ENCODE measurements around the gene RPL39L. TPM values are rescaled to one million over a fixed set of nuclear protein-coding genes. Genes with fewer than 3 reads are reported as not detected.

Gene RPL39L
- total and polyA plus RNA-seq, 2 of the 4 experiments (the other 2 are of a cell fraction) = 18.1 to 34.6 TPM

- no peak overlapping the region for H2AFZ ChIP-seq (replicated peaks; ENCODE audit: low read length, poor library complexity)
- H3K23ac ChIP-seq (ENCODE audit: low read depth, low read length) = no peak overlapping the region
- no peak overlapping the region for H4K91ac ChIP-seq (ENCODE audit: insufficient read depth, low read depth, low read length)
- H2BK20ac ChIP-seq (ENCODE audit: low read depth, low read length) = no peak overlapping the region
- ChIA-PET CTCF (no interaction called here), POLR2A (ENCODE audit: unreplicated experiment) (no interaction called here)
- ATAC-seq (ENCODE audit: low read depth) (no peak), DNase-seq (peak; percentile 33)
- dilution Hi-C loops (cut with HindIII; ENCODE audit: low sequenced_read_pairs, unreplicated experiment) = no loop called here
- H3K79me1 ChIP-seq (ENCODE audit: low read depth in 1 of 2, low read length in 2 of 2) = no peaks in the 10 kb centered on the region
- H2BK15ac ChIP-seq (ENCODE audit: low read depth, low read length) = no peak overlapping the region
- H3K9ac ChIP-seq (ENCODE audit: low read depth, low read length) = no peak overlapping the region
- H2BK5ac ChIP-seq (ENCODE audit: low read depth, low read length, poor library complexity, severe bottlenecking) = no peak overlapping the region
- intact Hi-C loops (cut with micrococcal nuclease) = no loop called here
- H4K5ac ChIP-seq (ENCODE audit: low read depth, low read length) = no peak overlapping the region
- H3K9me1 ChIP-seq (ENCODE audit: insufficient read depth, low read length) = 0 out of 2 replicates have a peak, but pooled peaks cover 7% of the 10 kb centered on the region
- H3K4me1 ChIP-seq (ENCODE audit: control insufficient read depth, insufficient read depth, low read length) = peaks cover 5% of the 10 kb centered on the region
- no peak overlapping the region for H2AK5ac ChIP-seq (ENCODE audit: low read depth, low read length)
- no peak overlapping the region for H3K4me2 ChIP-seq (ENCODE audit: low read depth, low read length)
- no peaks in the 10 kb centered on the region for H3K27me3 ChIP-seq (ENCODE audit: control insufficient read depth, insufficient read depth, low read length)
- H3K27ac ChIP-seq (ENCODE audit: insufficient read depth, low read length) = no peak overlapping the region
- in situ Hi-C loops (cut with MboI; ENCODE audit: low sequenced_read_pairs) = no loop called here
- TF ChIP-seq CTCF (conservative IDR thresholded peaks at IDR 0.05; ENCODE audit: low read depth, low read length) (no peak), CEBPB (IDR thresholded peaks at IDR 0.05; ENCODE audit: low read depth, low read length) (no peak), NFE2L2 (IDR thresholded peaks at IDR 0.05; ENCODE audit: low read depth, low read length) (no peak), RFX5 (IDR thresholded peaks at IDR 0.05; ENCODE audit: low read depth, low read length) (no peak), USF2 (IDR thresholded peaks at IDR 0.05; ENCODE audit: low read depth, low read length) (no peak), RAD21 (IDR thresholded peaks at IDR 0.05; ENCODE audit: low read length) (no peak), RCOR1 (IDR thresholded peaks at IDR 0.05; ENCODE audit: insufficient replicate concordance, low read length) (no peak), SMC3 (IDR thresholded peaks at IDR 0.05; ENCODE audit: low read depth, low read length) (no peak), MAFK (IDR thresholded peaks at IDR 0.05; ENCODE audit: low read depth, low read length) (no peak), CHD1 (IDR thresholded peaks at IDR 0.05; ENCODE audit: low read depth, low read length) (no peak), POLR2A (IDR thresholded peaks at IDR 0.05; ENCODE audit: low read depth, low read length) (no peak), ELK1 (IDR thresholded peaks at IDR 0.05; ENCODE audit: borderline replicate concordance, low read depth, low read length) (no peak), MXI1 (IDR thresholded peaks at IDR 0.05; ENCODE audit: borderline replicate concordance, low read depth, low read length) (no peak)
- H2BK120ac ChIP-seq (ENCODE audit: low read depth, low read length) = no peak overlapping the region
- H3K14ac ChIP-seq (replicated peaks; ENCODE audit: low read depth, low read length) = no peak overlapping the region
- no peak overlapping the region for H3K18ac ChIP-seq (ENCODE audit: low read depth, low read length)
- no peaks in the 10 kb centered on the region for H3K9me3 ChIP-seq (ENCODE audit: control insufficient read depth, insufficient read depth, low read length)
- no peak overlapping the region for H3K4me3 ChIP-seq (ENCODE audit: insufficient read depth, low read depth, low read length)
- no peak overlapping the region for H3K56ac ChIP-seq (ENCODE audit: extremely low read depth, insufficient read depth, low read length)
- H4K8ac ChIP-seq (ENCODE audit: low read depth in 2 of 2, low read length in 2 of 2) = no peak overlapping the region
- H3K4ac ChIP-seq (ENCODE audit: low read depth, low read length) = no peak overlapping the region
- H4K20me1 ChIP-seq (ENCODE audit: insufficient read depth, low read length) = no peaks in the 10 kb centered on the region
- WGBS, 2 experiments (ENCODE audit: extremely low coverage in 2 of 2, insufficient read length in 1 of 2) = no CpG with 5 or more reads among the region's 2 CpGs
- BruUV-seq (replicated peaks) = no TSS peak
- no peaks in the 10 kb centered on the region for H3K36me3 ChIP-seq (ENCODE audit: control insufficient read depth, insufficient read depth, low read length)
- no peak overlapping the region for H2AK9ac ChIP-seq (replicated peaks; ENCODE audit: low read depth, low read length, poor library complexity)
Measured at GRCh38 chr3:187098923-187099512, 40.3 kb downstream of the RPL39L start.

Data from IMR-90 (cell line).